Measurements from ENCODE around the gene GMIP.

The GMIP gene

GRCh38 chr19:19657397-19657783 is 13.9 kb upstream of the GMIP start:
- no peak for DNase-seq (ENCODE audit: low read depth, low spot score)

GRCh38 chr19:19656451-19657396 is 13.3 kb upstream of the GMIP start:
- no peak for DNase-seq (ENCODE audit: low read depth, low spot score)

DNA sequence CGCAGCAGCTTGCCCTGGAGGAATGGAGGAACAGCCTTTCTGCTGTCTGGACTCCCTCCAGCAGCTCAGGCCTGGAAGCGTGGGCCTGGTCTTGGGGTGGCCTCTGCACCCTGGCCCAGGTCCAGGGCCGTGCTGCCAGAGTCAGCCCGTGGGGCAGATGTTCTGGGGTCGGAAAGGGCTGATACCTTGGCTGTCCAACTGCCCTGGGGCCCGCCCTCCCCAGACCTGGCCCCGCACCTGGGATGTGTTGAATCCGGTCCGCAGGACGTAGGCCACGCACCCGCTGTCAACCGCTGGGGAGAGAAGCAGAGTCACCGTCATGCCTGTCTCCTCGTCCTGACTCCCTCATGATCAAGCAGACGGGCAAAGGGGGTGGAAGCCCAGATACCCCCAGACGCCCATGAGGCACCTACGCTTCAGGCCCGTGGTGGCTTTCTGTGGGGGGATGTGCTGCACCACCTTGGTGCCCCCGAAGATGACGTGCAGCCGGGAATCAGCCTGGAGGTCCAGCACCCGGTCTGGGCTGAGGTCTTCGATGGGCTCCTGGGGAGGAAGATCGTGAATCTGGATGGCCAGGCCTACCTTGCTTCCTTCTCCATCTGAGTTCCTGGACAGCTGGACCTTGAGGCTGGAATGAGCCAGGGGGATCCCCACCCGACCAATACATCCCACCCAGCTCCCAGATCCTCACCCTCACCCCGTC is 12.3 kb upstream of the GMIP start:
- no peak for DNase-seq (ENCODE audit: low read depth, low spot score)

DNA sequence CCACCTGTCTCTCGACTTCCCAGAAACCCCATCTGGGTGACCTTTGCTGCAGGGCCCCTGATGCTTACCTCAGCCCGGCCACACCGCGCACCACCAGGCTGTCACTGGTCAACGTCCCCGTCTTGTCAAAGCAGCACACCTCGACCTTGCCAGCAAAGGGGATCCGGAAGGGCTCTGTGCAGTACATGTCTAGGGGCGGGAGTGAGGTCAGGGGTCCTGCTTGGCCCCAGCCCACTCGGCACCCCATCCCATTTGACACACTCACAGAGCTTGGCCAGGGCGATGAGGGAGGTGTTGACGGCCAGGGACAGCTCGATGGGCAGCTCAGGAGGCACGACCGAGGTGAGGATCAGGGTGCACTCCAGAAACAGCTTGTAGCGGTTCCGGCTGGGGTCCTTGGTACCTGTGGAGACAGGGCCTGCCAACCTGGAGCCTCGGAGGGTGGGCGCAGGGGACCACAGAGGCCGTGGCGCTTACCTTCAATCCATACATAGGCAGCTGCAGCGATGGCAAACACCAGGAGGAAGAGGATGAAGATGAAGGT is 11.7 kb upstream of the GMIP start:
- no peak for DNase-seq (ENCODE audit: low read depth, low spot score)

DNA sequence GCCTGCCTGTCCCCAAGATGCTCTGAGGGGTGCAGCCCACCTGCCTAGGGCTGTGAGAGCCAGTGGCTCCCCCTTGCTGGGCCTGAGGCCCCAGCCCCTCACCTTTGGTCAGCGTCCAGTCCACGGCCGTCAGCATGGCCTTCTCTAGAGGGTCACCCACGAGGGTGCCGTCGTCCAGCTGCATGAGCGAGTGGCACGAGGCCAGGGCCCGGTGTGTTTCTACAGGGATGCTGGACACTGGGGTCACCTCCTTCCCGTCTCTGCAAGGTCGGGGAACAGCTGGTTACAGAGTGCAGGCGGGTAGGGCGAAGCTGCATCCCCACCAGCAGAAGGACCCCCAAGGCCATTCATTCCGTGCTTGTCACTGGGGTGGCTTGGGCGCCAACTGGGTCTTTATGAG is 11.0 kb upstream of the GMIP start:
- no peak for DNase-seq (ENCODE audit: low read depth, low spot score)

- DNase-seq (ENCODE audit: low read depth, low spot score) = no peak
Observed at GRCh38 chr19:19653597-19654147, 10.2 kb upstream of the GMIP start.

GRCh38 chr19:19652482-19653295 is 9.2 kb upstream of the GMIP start:
- no peak for DNase-seq (ENCODE audit: low read depth, low spot score)

- no peak for DNase-seq (ENCODE audit: low read depth, low spot score)
Observed at GRCh38 chr19:19651076-19651475, 7.6 kb upstream of the GMIP start.

GRCh38 chr19:19650331-19650730 is 6.9 kb upstream of the GMIP start:
- DNase-seq (ENCODE audit: low read depth, low spot score) = no peak

GRCh38 chr19:19649580-19649995 is 6.1 kb upstream of the GMIP start:
- DNase-seq (ENCODE audit: low read depth, low spot score) = no peak

DNA sequence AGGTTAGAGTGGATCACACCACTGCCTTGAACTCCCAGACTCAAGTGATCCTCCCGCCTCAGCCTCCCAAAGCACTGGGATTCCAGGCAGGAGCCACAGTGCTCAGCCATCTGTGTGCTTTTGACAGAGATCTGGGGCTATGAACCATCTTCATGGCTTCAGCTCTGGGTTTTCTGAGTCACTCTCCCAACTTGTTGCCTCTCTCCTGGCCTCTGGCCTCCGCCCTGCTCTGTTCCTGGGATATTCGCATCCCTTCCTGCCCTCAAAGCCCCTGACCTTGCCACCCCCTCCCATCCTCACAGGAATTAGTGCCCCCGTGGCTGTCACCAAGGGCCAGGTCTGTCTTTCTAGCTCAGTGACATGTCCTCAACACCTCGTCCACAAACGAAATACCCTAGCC is 5.7 kb upstream of the GMIP start:
- DNase-seq (ENCODE audit: low read depth, low spot score) = no peak

DNA sequence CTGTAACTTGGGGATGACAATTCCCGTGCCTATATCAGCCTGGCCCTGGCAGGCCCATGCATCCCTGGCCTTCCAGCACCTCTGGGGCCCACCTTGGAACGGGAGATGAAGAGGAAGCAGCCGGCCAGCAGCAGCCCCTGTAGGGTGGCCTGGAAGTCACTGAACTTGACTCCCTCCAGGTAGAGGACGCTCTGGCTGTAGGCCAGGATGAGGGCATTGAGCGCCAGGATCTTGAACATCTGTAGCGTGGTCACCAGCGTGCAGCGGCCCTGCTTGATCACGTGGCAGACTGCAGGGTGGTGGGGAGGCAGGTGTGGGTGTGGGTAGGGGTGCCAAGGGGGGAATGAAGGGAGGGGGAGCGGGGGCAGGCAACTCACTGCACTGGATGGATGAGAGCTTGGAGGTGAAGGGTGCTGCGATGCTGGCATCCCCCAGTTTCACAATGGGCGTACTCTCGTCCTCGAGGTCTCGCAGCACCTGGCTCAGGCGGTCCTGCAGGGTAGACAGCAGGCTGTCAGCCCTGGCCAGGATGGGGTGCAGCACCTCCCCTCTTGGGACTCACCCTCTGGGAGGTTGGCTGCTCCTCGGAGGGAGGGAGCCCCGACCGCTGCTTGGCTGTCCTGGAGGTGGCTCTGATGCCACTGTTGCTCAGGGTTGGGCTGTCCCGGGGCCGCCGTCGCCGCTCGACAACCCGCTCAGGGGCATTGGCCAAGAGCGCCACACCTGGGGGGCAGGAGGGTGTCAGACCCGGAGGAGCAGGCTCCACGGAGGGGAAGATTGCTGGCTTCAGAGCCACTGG is 3.8 kb upstream of the GMIP start:
- no peak for DNase-seq (ENCODE audit: low read depth, low spot score)

DNA sequence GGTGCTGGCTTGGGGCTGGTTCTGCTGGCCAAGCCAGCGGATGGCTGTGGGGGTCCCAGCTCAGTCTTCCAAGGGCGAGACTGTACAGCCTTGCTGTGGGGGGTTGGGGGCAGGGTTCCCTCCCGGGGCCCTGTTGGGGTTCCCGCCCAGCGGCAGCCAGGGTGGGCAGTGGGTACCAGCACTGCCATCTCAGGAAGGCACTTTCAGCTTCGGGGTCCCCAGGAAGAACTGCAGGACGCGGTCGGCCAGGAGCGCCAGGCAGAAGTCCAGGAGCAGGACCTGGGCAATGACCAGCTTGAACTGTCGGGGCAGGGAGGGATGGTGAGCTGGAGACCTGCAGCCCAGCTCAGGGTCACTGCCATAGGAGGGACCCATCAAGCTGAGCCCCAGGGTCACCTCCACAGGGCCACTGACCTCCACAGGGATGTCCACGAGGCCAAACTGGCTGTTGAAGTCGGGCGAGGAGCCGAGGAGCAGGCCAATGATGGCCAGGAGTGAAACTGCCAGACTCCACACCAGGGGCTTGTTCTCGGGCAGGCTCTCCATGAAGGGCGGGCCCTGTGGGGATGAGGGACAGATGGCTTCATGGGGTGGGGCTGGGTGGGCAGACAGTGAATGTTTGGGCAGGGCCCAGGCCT is 1.9 kb upstream of the GMIP start:
- no peak for DNase-seq (ENCODE audit: low read depth, low spot score)

- no peak for DNase-seq (ENCODE audit: low read depth, low spot score)
Observed at GRCh38 chr19:19644054-19644388, 564 bp upstream of the GMIP start.

- DNase-seq (ENCODE audit: low read depth, low spot score) = no peak
Observed at GRCh38 chr19:19642506-19643157, 825 bp downstream of the GMIP start.

GRCh38 chr19:19637523-19638251 is 5.8 kb downstream of the GMIP start:
- DNase-seq (ENCODE audit: low read depth, low spot score) = no peak

GRCh38 chr19:19637186-19637522 is 6.3 kb downstream of the GMIP start:
- no peak for DNase-seq (ENCODE audit: low read depth, low spot score)

DNA sequence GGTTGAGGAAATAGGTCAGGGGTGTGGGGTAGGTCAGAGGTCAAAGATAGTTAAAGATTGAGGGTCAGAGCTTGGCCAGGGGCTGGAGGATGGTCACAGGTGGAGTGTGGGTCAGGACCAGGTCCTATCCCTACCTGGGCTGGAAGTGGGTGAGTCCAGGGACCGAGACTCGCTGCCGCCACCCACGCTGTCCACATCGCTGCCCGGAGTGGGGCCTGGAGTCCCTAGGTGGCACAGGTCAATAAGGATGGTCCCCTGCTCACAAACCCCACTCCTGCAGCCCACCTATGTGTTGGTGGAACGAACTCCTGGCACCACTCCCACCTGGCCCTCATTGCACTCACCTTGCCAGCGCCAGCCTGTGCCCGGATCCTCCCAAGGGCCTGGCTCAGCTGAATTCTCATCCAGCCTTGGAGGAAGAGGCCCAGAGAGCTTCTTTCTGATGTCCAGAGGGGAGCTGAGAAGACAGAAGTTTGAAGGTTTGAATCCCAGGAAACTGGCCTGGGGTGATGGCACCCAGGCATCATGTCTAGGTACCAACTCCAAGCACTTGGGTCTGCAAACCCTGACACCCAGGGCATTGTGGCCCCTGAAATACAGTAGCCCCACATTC is 6.8 kb downstream of the GMIP start:
- no peak for DNase-seq (ENCODE audit: low read depth, low spot score)

GRCh38 chr19:19635313-19635702 is 8.1 kb downstream of the GMIP start:
- DNase-seq (ENCODE audit: low read depth, low spot score) = no peak

Measured in brain pericyte (primary cell).